Dermis lymphatic vessel endothelial cell (primary cell): Measurements from ENCODE around the gene UCN3. TPM values are rescaled to one million over a fixed set of nuclear protein-coding genes. Genes with fewer than 3 reads are reported as not detected.

Source experiments
- total RNA-seq: library from RNA; depleted of rRNA; stranded (reverse); fragments of >200 nt; gene quantifications from 2 replicates; pipeline ENCODE4 v1.2.1, GENCODE V29; 2014

The UCN3 gene
- not detected in 2 replicates for total RNA-seq

GRCh38 chr10:5364890-5365338, at the start of gene UCN3:
Gene UCN3 (plus strand): TSS chr10:5364966. CDS start chr10:5373721, 8,755 bp downstream.

GRCh38 chr10:5404208-5405041, 39.7 kb downstream of the UCN3 start, which contains the start of gene TUBAL3:
Gene TUBAL3 (minus strand): TSS chr10:5404828. CDS start chr10:5404792, 36 bp downstream.

GRCh38 chr10:5412277-5412941, 47.6 kb downstream of the UCN3 start, which contains the start of gene NET1:
Gene NET1 (plus strand): TSS chr10:5412557. CDS start chr10:5412693, 136 bp downstream.

Other genes starting within 250 kb of the UCN3 start
- gene AKR1C8, start 179.8 kb upstream of the UCN3 start, total RNA-seq: not detected in 2 replicates
- gene AKR1C4, start 168.1 kb upstream of the UCN3 start, total RNA-seq: 0.09 TPM in 1 of 2 replicates, not detected in the other
- gene TUBAL3, start 39.9 kb downstream of the UCN3 start, total RNA-seq: not detected in 2 replicates
- gene NET1, start 47.6 kb downstream of the UCN3 start, total RNA-seq: 10.9 and 32.3 TPM in 2 replicates
- gene CALML5, start 134.6 kb downstream of the UCN3 start, total RNA-seq: not detected in 2 replicates
- gene CALML3, start 160.0 kb downstream of the UCN3 start, total RNA-seq: not detected in 2 replicates